HUES48 (cell line): ENCODE measurements around the gene CYB561D2.

Source experiments
- H3K27ac ChIP-seq: one replicate; pipeline ENCODE4 v1.7.0; 2013; ENCODE audit warnings: low read depth, low read length, inconsistent platforms
- H3K27me3 ChIP-seq: 2 replicates; pipeline ENCODE4 v1.6.1; 2013; ENCODE audit warnings: mild to moderate bottlenecking, low read length; ENCODE audit not compliant: control insufficient read depth, insufficient read depth
- H3K36me3 ChIP-seq: 2 replicates; pipeline ENCODE4 v1.6.1; 2013; ENCODE audit warnings: low read length; ENCODE audit not compliant: control insufficient read depth, insufficient read depth
- H3K4me1 ChIP-seq: 2 replicates; pipeline ENCODE4 v1.6.1; 2013; ENCODE audit warnings: mild to moderate bottlenecking, low read length; ENCODE audit not compliant: control insufficient read depth, insufficient read depth
- H3K4me3 ChIP-seq: 2 replicates; pipeline ENCODE4 v1.5.1; 2013; ENCODE audit warnings: mild to moderate bottlenecking, low read depth, low read length
- H3K9ac ChIP-seq: 2 replicates; pipeline ENCODE4 v1.6.1; 2013; ENCODE audit warnings: mild to moderate bottlenecking, low read depth, low read length, moderate library complexity
- H3K9me3 ChIP-seq: 2 replicates; pipeline ENCODE4 v1.6.1; 2013; ENCODE audit warnings: low read length; ENCODE audit not compliant: control insufficient read depth, insufficient read depth

Gene CYB561D2

DNA sequence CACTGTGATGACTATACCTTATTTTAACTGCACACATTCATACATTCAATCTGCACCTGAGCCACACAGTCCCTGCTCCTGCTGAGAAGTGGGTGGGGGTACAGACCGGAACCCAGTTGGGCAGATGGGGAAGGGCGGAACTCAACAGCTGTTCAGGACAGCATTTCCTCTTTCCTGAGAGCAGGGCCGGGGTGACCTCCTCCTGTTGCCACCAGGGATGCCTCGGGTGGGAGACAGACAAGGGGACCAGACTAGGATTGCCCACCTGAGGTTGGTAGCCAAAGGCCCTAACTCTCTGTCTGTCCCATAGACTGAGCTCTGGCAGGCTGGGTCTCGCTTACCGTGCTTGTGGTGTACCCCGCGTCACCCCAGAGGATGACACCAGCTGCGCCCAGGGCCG, 32.0 kb upstream of the CYB561D2 start:
- Histone ChIP-seq H3K27me3 (no peaks in the 10 kb centered on the region), H3K9me3 (no peaks in the 10 kb centered on the region), H3K9ac (no peak overlapping the region), H3K36me3 (peaks cover 40% of the 10 kb centered on the region), H3K27ac (no peak overlapping the region), H3K4me1 (peaks cover 17% of the 10 kb centered on the region), H3K4me3 (no peak overlapping the region)

DNA sequence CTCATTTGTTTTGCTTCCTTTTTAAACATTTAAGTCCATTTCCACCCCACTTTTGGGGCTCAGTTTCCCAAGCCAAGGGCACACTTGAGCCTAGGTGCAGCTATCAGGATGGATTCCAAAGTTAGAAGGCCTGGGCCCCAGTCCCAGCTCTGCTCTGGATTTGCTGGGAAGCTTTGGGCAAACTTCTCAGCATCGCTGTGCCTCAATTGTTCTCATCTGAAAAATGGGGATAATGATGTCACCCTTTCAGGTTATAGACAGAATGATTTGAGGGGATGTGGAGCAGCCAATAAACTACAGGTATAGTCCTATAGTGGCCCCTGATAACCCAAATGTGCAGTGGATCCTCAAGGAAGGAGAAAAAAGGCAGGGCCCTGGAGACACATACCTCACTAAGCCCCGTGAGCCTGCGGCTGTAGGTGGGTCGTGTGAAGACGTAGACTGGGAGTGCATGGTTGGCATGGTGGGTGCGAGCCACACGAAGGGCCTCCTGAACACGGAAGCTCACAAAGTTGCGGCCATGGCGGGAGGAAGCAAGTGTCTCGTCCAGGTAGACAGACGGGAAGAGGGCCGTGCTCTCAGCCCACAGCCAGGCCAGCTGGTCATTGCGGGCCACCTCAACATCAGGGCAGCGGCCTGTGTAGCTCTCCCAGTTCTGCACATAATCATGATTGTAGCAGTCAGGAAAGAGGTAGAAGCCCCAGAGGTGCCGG, 31.3 kb upstream of the CYB561D2 start:
- Histone ChIP-seq H3K4me1 (peaks cover 17% of the 10 kb centered on the region), H3K27ac (no peak overlapping the region), H3K4me3 (no peak overlapping the region), H3K36me3 (peaks cover 40% of the 10 kb centered on the region), H3K9ac (no peak overlapping the region), H3K27me3 (no peaks in the 10 kb centered on the region), H3K9me3 (no peaks in the 10 kb centered on the region)

DNA sequence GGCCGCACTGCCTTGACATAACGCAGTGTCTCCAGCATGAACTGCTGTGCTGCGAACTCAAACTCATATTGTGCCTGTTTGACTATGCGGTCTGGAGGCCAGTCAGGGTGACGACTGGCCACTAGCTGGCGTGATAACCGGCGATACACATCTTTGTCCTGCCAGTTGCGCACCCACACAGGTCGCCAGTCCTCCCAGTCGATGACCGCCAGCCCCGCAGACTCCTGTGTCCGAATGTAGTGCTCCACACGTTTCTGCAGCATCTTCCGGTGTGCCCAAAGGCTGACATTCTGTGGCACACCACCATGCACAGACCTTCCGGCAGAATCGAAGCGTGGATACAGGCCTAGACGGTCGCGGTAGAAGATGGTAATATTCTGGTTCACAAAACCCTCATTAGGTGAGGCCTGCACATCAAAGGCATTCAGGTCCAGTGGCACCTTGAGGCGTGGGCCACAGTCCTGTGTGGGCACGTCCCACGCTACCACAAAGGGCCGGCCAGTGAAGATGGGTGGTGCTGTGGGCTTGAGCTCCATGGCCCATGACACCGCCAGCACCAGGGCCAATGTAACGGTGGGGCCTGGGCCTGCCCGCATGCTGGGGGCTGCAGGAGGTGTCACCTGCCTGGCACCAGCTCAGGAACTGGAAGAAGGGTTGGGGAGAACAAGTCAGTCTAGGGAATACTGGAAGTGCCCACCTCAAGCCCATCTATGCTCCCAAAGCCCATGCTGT, 30.6 kb upstream of the CYB561D2 start:
- peak overlapping the region; percentile 97 for H3K4me3 ChIP-seq
- peaks cover 40% of the 10 kb centered on the region for H3K36me3 ChIP-seq
- H3K27me3 ChIP-seq, result no peaks in the 10 kb centered on the region
- H3K9me3 ChIP-seq, result no peaks in the 10 kb centered on the region
- peaks cover 17% of the 10 kb centered on the region for H3K4me1 ChIP-seq
- peak overlapping the region; percentile 99 for H3K27ac ChIP-seq
- H3K9ac ChIP-seq, result no peak overlapping the region

DNA sequence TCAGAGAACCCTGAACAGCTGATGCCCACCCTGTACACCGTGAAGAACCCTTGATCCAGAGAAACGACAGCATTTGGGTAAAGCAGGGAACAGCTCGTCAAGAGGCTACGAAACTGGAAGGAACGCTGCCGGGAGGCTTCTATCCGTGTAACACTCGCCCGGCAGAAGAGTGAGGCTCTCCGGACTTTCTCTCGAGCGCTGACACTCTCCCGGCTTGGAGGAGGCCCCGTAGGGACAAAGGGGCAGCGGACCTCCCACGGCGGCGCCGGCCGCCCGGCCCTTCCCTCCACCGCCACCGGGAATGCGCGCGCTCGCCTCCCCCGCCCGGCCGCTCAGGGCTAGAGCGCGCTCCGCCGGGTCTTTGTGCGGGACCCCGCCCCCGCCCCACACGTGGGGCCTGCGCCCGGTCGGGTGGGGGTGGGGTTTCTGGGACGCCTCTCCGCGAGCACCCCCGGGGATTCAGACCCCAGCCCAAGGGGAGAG, 29.8 kb upstream of the CYB561D2 start:
- H3K9me3 ChIP-seq, result no peaks in the 10 kb centered on the region
- H3K36me3 ChIP-seq, result peaks cover 46% of the 10 kb centered on the region
- peak overlapping the region; percentile 99 for H3K27ac ChIP-seq
- peak overlapping the region; percentile 97 for H3K4me3 ChIP-seq
- no peaks in the 10 kb centered on the region for H3K27me3 ChIP-seq
- peaks cover 17% of the 10 kb centered on the region for H3K4me1 ChIP-seq
- peak overlapping the region; percentile 100 for H3K9ac ChIP-seq

DNA sequence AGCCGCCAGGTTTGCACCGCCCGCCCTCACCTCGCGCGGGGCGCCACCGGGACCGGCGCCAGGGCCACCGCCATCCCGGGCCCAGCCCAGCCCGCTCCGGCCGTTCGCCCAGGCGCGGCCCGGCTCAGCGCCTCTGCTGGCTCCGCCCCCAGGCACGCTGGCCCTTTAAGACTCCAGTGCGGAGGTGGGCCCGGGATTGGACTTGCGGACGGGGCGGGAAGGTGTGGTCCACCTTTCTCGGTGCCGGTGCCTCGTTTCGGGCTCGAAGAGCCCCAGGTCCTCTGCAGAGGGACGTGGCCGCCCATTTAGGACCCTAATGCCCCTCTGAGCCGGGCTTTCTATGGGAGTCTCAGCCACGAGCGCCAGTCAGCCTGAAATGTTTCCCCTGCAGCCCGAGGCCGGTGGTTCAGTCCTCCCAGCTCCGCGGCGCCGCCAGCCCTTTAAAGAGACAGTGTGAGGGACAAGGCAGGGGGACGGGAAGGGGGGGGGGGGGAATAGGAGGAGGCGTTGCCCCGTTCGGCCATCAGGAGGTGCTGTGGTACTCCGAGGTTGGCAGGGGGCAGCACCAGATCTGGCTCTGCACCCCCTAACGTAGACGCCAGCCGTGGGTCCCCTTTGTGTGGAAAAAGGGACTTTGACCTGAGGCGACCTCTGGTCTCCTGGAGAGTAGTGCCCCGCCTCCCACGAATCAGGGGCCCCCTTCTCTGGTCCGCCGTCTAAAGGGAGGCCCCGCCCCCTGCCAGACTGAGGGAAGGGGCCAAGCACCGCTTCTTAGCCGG, 29.1 kb upstream of the CYB561D2 start:
- no peaks in the 10 kb centered on the region for H3K9me3 ChIP-seq
- H3K27ac ChIP-seq, result peak overlapping the region; percentile 99
- H3K9ac ChIP-seq, result peak overlapping the region; percentile 100
- peaks cover 17% of the 10 kb centered on the region for H3K4me1 ChIP-seq
- no peaks in the 10 kb centered on the region for H3K27me3 ChIP-seq
- H3K36me3 ChIP-seq, result peaks cover 47% of the 10 kb centered on the region
- H3K4me3 ChIP-seq, result peak overlapping the region; percentile 97

DNA sequence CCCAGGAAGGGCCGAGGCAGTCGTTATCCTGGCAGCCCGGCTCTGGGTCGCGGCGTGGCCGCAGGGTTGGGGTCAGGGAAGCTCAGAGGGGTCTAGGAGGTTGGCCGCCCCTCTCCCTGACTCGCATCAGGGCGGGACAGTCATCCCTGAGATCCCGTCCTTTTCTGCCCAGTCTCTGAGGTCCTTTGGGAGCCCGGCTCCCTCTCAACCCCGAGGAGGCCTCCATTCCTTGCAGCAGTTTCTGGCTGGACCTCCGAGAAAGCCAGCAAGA, 28.6 kb upstream of the CYB561D2 start:
- Histone ChIP-seq H3K36me3 (peaks cover 43% of the 10 kb centered on the region), H3K9ac (peak overlapping the region; percentile 51), H3K27ac (peak overlapping the region; percentile 99), H3K4me1 (peaks cover 17% of the 10 kb centered on the region), H3K9me3 (no peaks in the 10 kb centered on the region), H3K27me3 (no peaks in the 10 kb centered on the region), H3K4me3 (peak overlapping the region; percentile 97)

DNA sequence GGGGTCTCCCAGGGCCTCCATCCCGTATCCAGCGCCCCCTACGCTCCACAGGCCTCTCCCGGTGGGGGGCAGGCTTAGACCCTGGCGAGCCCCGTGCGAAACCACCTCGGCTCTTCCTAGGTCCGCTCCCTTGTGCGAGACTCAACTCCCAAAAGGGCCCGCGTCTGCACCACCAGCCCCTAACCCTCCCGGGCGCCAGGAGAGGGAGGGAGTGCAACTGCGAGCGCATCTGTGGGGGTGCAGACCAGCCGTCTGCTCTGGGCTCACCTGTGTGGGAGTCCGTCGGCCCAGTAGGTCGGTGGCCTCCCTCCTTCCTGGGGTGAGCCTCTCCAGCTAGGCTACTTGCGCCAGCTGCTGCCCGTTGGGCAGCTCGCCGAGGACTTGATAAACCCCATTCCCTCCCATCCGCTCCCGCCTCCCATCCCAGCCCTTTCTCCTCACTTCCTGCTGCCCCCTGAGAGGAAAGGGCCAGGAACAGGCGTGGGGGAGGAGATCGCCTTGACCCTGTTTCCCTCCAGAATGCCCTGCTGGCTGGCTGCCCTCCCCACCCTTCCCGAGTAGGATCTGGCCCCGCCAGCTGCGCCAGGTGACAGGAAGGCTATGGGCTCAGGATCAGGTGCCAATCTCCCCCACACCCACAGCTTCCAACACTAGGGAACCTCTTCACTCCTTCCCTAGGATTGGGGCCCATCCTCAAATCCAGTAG, 28.1 kb upstream of the CYB561D2 start, which contains the start of gene HYAL2:
Gene HYAL2 (minus strand): TSS at position 360 of the 706 bp plus-strand sequence. CDS start 2,256 bp downstream, outside the sequence.
- Histone ChIP-seq H3K4me3 (peak within 1 kb of the TSS; percentile 97), H3K27ac (peak within 1 kb of the TSS; percentile 99), H3K9me3 (no peaks in the 10 kb centered on the region), H3K9ac (peak within 1 kb of the TSS; percentile 100), H3K27me3 (no peaks in the 10 kb centered on the region), H3K4me1 (peaks cover 17% of the 10 kb centered on the region), H3K36me3 (peaks cover 38% of the 10 kb centered on the region)

DNA sequence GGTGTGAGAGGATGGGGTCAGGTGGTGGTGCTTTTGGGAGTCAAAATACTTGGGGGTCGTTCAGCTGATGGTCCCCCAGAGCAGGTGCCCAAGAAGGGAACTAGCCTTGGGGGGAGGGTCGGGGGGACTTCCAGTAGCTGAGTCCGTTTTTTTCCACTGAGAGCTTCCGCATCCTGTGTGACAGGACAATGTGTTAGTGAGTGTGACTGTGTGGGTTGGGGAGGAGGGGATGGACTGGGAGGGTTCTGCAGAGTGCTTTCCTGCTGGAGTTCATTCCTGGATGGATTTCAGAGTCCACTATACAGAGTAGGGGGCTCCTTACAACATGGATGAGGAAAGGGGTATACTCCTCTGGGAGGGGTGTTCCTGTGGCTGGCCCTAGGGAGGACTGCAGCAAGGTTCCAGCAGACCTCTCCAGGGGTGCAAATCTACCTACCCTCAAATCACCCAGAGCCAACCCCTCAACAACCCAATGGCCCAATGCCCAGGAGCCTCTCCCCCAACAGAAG, 27.5 kb upstream of the CYB561D2 start:
- Histone ChIP-seq H3K36me3 (peaks cover 32% of the 10 kb centered on the region), H3K27me3 (no peaks in the 10 kb centered on the region), H3K4me3 (peak overlapping the region; percentile 97), H3K4me1 (peaks cover 17% of the 10 kb centered on the region), H3K9ac (no peak overlapping the region), H3K9me3 (no peaks in the 10 kb centered on the region), H3K27ac (no peak overlapping the region)

DNA sequence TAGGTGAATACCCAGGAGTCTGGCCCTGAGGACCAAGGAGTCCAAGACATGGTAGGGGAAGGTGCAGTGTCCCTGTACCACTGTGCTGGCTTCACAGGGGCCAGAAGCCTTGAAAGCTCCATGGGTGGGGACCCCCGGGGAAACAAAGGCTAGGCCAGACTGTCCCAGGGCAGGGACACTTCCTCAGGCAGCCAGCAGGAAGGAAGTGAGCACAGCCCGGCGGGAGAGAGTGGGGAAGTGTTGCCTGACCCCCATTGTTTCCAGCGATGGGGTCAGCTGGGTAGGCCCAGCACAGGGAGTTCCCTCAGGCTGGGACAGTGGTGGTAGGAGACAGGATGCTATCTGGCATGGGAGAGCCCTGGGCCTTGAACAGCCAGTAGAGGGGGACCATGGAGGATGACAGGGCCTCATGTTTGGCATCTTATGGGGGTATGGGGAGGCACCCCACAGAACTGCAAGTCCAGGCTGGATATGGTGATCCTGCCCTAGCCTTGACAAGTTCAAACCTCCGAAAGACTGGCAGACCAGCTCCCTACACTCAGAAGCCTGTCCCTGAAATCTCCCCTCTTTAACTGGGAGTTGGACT, 27.0 kb upstream of the CYB561D2 start:
- Histone ChIP-seq H3K4me1 (peaks cover 19% of the 10 kb centered on the region), H3K9ac (no peak overlapping the region), H3K27ac (no peak overlapping the region), H3K9me3 (no peaks in the 10 kb centered on the region), H3K4me3 (no peak overlapping the region), H3K27me3 (no peaks in the 10 kb centered on the region), H3K36me3 (peaks cover 26% of the 10 kb centered on the region)
